Epithelial cell of proximal tubule (primary cell): ENCODE data around the gene RHOD. TPM values are rescaled to one million over a fixed set of nuclear protein-coding genes. Genes with fewer than 3 reads are reported as not detected.

Experiments used
- DNase-seq: peaks from one replicate; pipeline ENCODE4 v3.0.0-alpha.2; 2011; ENCODE audit warnings: low read depth
- H3K4me3 ChIP-seq: 2 replicates; pipeline ENCODE4 v1.5.1; 2011; ENCODE audit warnings: low read depth, mild to moderate bottlenecking, low read length
- total RNA-seq: library from RNA; depleted of rRNA; stranded (reverse); fragments of >200 nt; gene quantifications from 2 replicates; pipeline ENCODE4 v1.2.3, GENCODE V29; 2015
- TF ChIP-seq, protein P1 (sequence below): conservative IDR thresholded peaks from 2 replicates; pipeline ENCODE4 v1.5.1; 2012; ENCODE audit warnings: low read depth, mild to moderate bottlenecking, low read length

RHOD gene
- total RNA-seq, 1 donor from 2014 or later = 51.4 TPM

DNA sequence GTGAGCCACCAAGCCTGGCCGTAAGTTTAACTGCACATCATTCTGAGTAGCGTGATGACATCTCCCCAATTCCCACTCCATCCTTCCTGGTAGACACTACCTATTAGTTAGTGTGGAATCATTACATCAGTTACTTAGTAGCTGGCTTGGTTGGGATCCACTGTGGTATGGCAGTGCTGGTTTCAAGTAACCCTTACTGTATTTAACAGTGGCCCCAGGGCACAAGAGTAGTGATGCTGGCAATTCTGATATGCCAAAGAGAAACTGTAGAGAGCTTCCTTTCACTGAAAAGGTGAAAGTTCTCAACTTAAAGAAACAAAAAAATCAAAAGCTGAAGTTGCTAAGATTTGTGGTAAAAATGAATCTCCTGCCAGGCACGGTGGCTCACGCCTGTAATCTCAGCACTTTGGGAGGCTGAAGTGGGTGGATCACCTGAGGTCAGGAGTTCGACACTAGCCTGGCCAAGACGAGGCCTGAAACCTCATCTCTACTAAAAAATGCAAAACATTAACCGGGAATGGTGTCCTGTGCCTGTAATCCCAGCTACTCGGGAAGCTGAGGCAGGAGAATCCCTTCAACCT, 27.2 kb downstream of the RHOD start:
- DNase-seq = no peak
- no peak overlapping the region for H3K4me3 ChIP-seq
- TF ChIP-seq, protein P1, sequence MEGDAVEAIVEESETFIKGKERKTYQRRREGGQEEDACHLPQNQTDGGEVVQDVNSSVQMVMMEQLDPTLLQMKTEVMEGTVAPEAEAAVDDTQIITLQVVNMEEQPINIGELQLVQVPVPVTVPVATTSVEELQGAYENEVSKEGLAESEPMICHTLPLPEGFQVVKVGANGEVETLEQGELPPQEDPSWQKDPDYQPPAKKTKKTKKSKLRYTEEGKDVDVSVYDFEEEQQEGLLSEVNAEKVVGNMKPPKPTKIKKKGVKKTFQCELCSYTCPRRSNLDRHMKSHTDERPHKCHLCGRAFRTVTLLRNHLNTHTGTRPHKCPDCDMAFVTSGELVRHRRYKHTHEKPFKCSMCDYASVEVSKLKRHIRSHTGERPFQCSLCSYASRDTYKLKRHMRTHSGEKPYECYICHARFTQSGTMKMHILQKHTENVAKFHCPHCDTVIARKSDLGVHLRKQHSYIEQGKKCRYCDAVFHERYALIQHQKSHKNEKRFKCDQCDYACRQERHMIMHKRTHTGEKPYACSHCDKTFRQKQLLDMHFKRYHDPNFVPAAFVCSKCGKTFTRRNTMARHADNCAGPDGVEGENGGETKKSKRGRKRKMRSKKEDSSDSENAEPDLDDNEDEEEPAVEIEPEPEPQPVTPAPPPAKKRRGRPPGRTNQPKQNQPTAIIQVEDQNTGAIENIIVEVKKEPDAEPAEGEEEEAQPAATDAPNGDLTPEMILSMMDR = no peak

- H3K4me3 ChIP-seq = no peak overlapping the region
- DNase-seq = no peak
- TF ChIP-seq, protein P1 = no peak
Measured at GRCh38 chr11:67085617-67086016, 29.0 kb downstream of the RHOD start.

- TF ChIP-seq, protein P1 = no peak
- no peak for DNase-seq
- H3K4me3 ChIP-seq = no peak overlapping the region
Measured at GRCh38 chr11:67090717-67091116, 34.1 kb downstream of the RHOD start.

DNA sequence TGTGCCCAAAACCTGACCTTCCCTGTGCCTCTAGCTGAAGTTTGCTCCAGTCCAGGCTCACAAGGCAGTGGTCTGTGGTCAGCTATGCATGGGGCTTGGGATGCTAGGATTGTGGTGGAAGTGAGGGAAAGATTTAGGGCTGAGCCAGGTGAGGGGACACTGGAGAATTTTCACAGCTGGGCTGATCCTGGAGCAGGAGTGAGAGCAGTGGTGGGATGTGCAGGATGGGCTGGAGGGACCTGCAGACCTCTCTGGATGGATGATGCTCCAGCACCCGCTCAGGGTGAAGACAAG, 38.5 kb downstream of the RHOD start:
- no peak for DNase-seq
- no peak overlapping the region for H3K4me3 ChIP-seq
- TF ChIP-seq, protein P1 = no peak

DNA sequence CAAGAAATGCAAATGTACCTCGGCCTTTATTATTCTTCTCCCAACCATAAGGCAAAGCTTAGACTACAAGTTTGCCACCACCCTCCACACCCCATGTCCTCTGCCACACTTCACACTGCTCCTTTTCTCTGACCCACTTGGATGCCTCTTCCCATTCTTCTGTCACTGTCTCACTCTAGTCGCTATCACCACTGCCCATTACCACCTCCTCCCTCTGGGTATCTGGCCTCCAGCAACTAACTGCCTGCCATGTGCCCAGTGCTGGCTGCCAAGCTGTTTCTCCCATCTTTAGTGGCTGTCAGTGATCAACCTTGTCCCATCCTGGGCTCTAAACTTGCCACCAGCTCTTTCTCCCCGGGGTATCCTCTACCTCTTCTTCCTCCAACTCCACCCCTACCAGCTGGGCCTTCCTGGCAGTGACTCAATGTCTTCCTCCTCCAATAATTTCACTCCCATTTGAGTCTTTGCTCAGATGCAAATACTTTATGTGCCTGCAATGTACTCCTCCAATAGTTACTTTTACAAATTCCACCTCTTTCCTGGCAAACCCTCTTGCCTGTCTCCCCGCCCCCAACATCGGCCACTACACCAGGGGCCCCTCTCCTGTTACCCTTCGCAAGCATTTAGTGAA, 42.3 kb downstream of the RHOD start:
- no peak for DNase-seq
- H3K4me3 ChIP-seq = no peak overlapping the region
- TF ChIP-seq, protein P1 = no peak

GRCh38 chr11:67099831-67100324, 43.2 kb downstream of the RHOD start:
- TF ChIP-seq, protein P1 = no peak
- DNase-seq = no peak
- no peak overlapping the region for H3K4me3 ChIP-seq

DNA sequence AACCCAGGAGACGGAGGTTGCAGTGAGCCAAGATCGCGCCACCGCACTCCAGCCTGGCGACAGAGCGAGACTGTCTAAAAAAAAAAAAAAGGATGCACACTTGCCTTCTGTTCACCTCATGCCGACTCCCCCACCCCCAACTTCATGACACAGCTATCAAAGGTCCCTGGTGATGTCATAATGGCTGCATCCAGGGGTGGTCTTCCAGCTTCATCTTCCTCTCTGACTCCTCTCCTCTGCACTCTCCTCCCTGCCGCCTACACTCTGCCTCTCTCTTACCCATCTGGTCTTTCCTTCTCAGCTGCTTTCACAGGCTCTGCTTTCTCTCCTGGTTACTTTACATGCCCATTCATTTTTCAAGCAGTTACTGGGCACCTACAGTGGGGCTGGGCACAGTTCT, 46.0 kb downstream of the RHOD start:
- DNase-seq = no peak
- TF ChIP-seq, protein P1 = no peak
- H3K4me3 ChIP-seq = no peak overlapping the region
